H9 (cell line): ENCODE data around the gene MYBPHL. TPM values are rescaled to one million over a fixed set of nuclear protein-coding genes. Genes with fewer than 3 reads are reported as not detected.

Experiments used
- DNase-seq: peaks from one replicate; pipeline ENCODE4 v3.0.0-alpha.2; 2017
- H2AFZ ChIP-seq: one replicate; pipeline ENCODE4 v1.6.1; 2013; ENCODE audit warnings: mild to moderate bottlenecking, low read length, control low read depth, moderate library complexity
- H2AK5ac ChIP-seq: 2 replicates; pipeline ENCODE4 v1.6.1; 2013; ENCODE audit warnings: low read length, control low read depth, mixed read lengths; ENCODE audit not compliant: insufficient read length
- H2BK120ac ChIP-seq: one replicate; pipeline ENCODE4 v1.6.1; 2013; ENCODE audit warnings: low read depth, mild to moderate bottlenecking, low read length, control low read depth, inconsistent platforms; ENCODE audit not compliant: poor library complexity, severe bottlenecking
- H2BK12ac ChIP-seq: 2 replicates; pipeline ENCODE4 v1.6.1; 2013; ENCODE audit warnings: low read length, control low read depth, mixed read lengths, low read depth; ENCODE audit not compliant: insufficient read length
- H2BK15ac ChIP-seq: 2 replicates; pipeline ENCODE4 v1.6.1; 2013; ENCODE audit warnings: low read depth, low read length, control low read depth
- H2BK20ac ChIP-seq: one replicate; pipeline ENCODE4 v1.6.1; 2013; ENCODE audit warnings: low read depth, mild to moderate bottlenecking, low read length, control low read depth, inconsistent platforms; ENCODE audit not compliant: poor library complexity, severe bottlenecking
- H2BK5ac ChIP-seq: 2 replicates; pipeline ENCODE4 v1.6.1; 2013; ENCODE audit warnings: low read length, control low read depth, mixed read lengths; ENCODE audit not compliant: insufficient read length
- H3K14ac ChIP-seq: 2 replicates; pipeline ENCODE4 v1.6.1; 2013; ENCODE audit warnings: low read length, control low read depth; ENCODE audit not compliant: insufficient read depth
- H3K18ac ChIP-seq: 2 replicates; pipeline ENCODE4 v1.6.1; 2013; ENCODE audit warnings: low read depth, mild to moderate bottlenecking, mixed read lengths, low read length, control low read depth; ENCODE audit not compliant: insufficient read length
- H3K23ac ChIP-seq: 2 replicates; pipeline ENCODE4 v1.6.1; 2013; ENCODE audit warnings: low read length, control low read depth, mixed read lengths, low read depth; ENCODE audit not compliant: insufficient read length
- H3K23me2 ChIP-seq: 2 replicates; pipeline ENCODE4 v1.6.1; 2013; ENCODE audit warnings: low read depth, mild to moderate bottlenecking, mixed read lengths, low read length, control low read depth; ENCODE audit not compliant: insufficient read length, poor library complexity, severe bottlenecking
- H3K27ac ChIP-seq: 2 replicates; pipeline ENCODE4 v1.5.1; 2013; ENCODE audit warnings: low read length, control low read depth, mixed read lengths, low read depth; ENCODE audit not compliant: insufficient read length
- H3K27me3 ChIP-seq: 2 replicates; pipeline ENCODE4 v1.6.1; 2013; ENCODE audit warnings: low read length, control low read depth, inconsistent platforms; ENCODE audit not compliant: insufficient read depth
- H3K4ac ChIP-seq: 2 replicates; pipeline ENCODE4 v1.6.1; 2013; ENCODE audit warnings: low read depth, mild to moderate bottlenecking, control low read depth, inconsistent platforms, low read length, moderate library complexity
- H3K4me1 ChIP-seq: 2 replicates; pipeline ENCODE4 v1.6.1; 2013; ENCODE audit warnings: low read length, control low read depth, inconsistent platforms; ENCODE audit not compliant: insufficient read depth
- H3K4me2 ChIP-seq: 2 replicates; pipeline ENCODE4 v1.6.1; 2013; ENCODE audit warnings: low read length, control low read depth, mixed read lengths; ENCODE audit not compliant: insufficient read length, insufficient read depth
- H3K56ac ChIP-seq: 2 replicates; pipeline ENCODE4 v1.6.1; 2013; ENCODE audit warnings: low read depth, mild to moderate bottlenecking, mixed read lengths, low read length, control low read depth; ENCODE audit not compliant: insufficient read length
- H3K79me1 ChIP-seq: 2 replicates; pipeline ENCODE4 v1.6.1; 2013; ENCODE audit warnings: low read depth, mild to moderate bottlenecking, moderate library complexity, low read length, control low read depth, inconsistent platforms; ENCODE audit not compliant: insufficient read depth, poor library complexity, severe bottlenecking
- H3K79me2 ChIP-seq: 2 replicates; pipeline ENCODE4 v1.6.1; 2013; ENCODE audit warnings: low read length, control low read depth, inconsistent platforms; ENCODE audit not compliant: insufficient read depth
- H3K9ac ChIP-seq: 2 replicates; pipeline ENCODE4 v1.6.1; 2013; ENCODE audit warnings: low read length, control low read depth, mixed read lengths; ENCODE audit not compliant: insufficient read length; ENCODE audit errors: extremely low read depth
- H3K9me3 ChIP-seq: one replicate; pipeline ENCODE4 v1.6.1; 2013; ENCODE audit warnings: low read depth, low read length, inconsistent platforms; ENCODE audit not compliant: control insufficient read depth
- H3T11ph ChIP-seq: one replicate; pipeline ENCODE4 v1.6.1; 2013; ENCODE audit warnings: mild to moderate bottlenecking, low read length, control low read depth, inconsistent platforms
- H4K20me1 ChIP-seq: one replicate; pipeline ENCODE4 v1.6.1; 2013; ENCODE audit not compliant: control insufficient read depth, insufficient read length, insufficient read depth
- H4K5ac ChIP-seq: 2 replicates; pipeline ENCODE4 v1.6.1; 2013; ENCODE audit warnings: low read depth, mild to moderate bottlenecking, mixed read lengths, low read length, control low read depth; ENCODE audit not compliant: insufficient read length
- H4K8ac ChIP-seq: replicated peaks from 2 replicates; pipeline ENCODE4 v1.6.1; 2013; ENCODE audit warnings: low read length, control low read depth, mixed read lengths, low read depth; ENCODE audit not compliant: insufficient read length
- H4K91ac ChIP-seq: 2 replicates; pipeline ENCODE4 v1.6.1; 2013; ENCODE audit warnings: low read depth, mild to moderate bottlenecking, moderate library complexity, mixed read lengths, low read length, control low read depth; ENCODE audit not compliant: insufficient read length
- H3K27ac Mint-ChIP-seq, 3 experiments: 2 replicates in 2 of 3; 3 replicates in 1 of 3; pipeline ENCODE4 v1.8.0; 2020 to 2021; ENCODE audit warnings: mixed read lengths in 3 of 3, mild to moderate bottlenecking in 1 of 3, moderate library complexity in 1 of 3
- H3K27me3 Mint-ChIP-seq: 2 replicates; pipeline ENCODE4 v1.8.0; 2021; ENCODE audit warnings: low read depth, mild to moderate bottlenecking, moderate library complexity, mixed read lengths
- H3K36me3 Mint-ChIP-seq, 3 experiments: 2 replicates in 2 of 3; 3 replicates in 1 of 3; pipeline ENCODE4 v1.8.0; 2020 to 2021; ENCODE audit warnings: low read depth in 3 of 3, mixed read lengths in 3 of 3; ENCODE audit not compliant: insufficient read depth in 1 of 3
- H3K4me1 Mint-ChIP-seq, 2 experiments: 2 replicates each; pipeline ENCODE4 v1.8.0; 2020; ENCODE audit warnings: mixed read lengths in 2 of 2
- H3K4me3 Mint-ChIP-seq, 2 experiments: 2 replicates in 1 of 2; 3 replicates in 1 of 2; pipeline ENCODE4 v1.8.0; 2020 to 2021; ENCODE audit warnings: mild to moderate bottlenecking in 2 of 2, mixed read lengths in 2 of 2, moderate library complexity in 1 of 2
- H3K9me3 Mint-ChIP-seq, 2 experiments: 2 replicates in 1 of 2; 3 replicates in 1 of 2; pipeline ENCODE4 v1.8.0; 2020; ENCODE audit warnings: mild to moderate bottlenecking in 2 of 2, mixed read lengths in 2 of 2, moderate library complexity in 1 of 2
- WGBS: extraction: QIAGEN DNeasy Blood & Tissue Kit; methylation state at CpG from one replicate; pipeline ENCODE4 v1.1.7; 2013; ENCODE audit warnings: missing lambda C conversion rate, low lambda C conversion rate, mixed read lengths; ENCODE audit not compliant: insufficient read length; ENCODE audit errors: extremely low coverage; 5-methylcytosine and 5-hydroxymethylcytosine counted together
- total RNA-seq: library from RNA; stranded (reverse); gene quantifications from 2 replicates; pipeline ENCODE4 v1.2.1, GENCODE V29; 2021
- TF ChIP-seq, protein P1 (sequence below): fragments of 200-600 bp; sonication (generic); conservative IDR thresholded peaks from 3 replicates; pipeline ENCODE4 v1.8.0; 2021; ENCODE audit warnings: antibody characterized with exemption, mild to moderate bottlenecking

MYBPHL gene
- total RNA-seq, 1 experiment from 2014 or later = 0.59 TPM

DNA sequence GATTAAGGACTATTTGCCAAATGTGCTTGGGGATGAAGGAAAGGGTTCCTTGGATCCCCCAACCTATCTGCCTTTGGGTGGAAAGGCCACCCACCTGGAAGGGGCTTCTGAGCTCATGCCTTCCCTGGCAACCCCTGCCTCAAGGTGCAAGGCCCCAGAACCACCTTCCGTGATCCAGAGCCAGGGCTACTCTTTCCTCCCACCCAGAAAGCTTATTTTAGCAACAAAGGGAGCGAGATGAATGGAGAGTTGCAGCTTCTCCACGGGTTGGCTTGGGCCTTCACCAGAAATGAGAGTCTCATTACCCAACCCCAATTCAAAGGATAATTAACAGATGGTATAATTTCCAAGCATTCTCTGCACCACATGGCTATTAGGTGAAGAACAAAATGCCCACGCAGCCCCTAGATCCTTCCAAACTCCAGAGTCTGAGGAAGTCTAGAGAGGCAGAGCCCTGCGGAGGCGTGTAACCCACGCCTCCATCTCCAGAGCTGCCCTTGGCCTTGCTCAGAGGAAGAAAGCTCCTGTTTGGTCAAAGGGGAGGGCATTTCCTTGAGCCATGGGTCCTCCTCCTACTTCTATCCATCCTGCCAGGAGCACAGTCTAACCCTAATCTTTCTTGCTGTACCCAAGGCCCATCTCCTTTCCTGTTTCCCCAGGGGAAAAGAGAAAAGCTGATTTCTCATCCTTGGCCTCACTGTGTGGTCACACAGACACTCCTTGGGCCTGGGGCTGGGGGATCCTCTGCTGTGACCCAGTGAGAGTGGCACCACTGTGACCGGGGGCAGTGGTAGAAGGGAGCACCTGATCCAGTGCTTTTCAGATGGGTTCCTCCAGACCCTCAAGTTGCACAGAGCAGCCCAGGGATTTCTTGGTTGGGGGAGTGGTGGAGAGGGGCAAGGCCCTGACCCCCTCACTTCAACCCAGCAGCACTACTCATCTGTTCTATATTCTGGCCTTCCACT is 59.1 kb downstream of the MYBPHL start:
- TF ChIP-seq, protein P1, sequence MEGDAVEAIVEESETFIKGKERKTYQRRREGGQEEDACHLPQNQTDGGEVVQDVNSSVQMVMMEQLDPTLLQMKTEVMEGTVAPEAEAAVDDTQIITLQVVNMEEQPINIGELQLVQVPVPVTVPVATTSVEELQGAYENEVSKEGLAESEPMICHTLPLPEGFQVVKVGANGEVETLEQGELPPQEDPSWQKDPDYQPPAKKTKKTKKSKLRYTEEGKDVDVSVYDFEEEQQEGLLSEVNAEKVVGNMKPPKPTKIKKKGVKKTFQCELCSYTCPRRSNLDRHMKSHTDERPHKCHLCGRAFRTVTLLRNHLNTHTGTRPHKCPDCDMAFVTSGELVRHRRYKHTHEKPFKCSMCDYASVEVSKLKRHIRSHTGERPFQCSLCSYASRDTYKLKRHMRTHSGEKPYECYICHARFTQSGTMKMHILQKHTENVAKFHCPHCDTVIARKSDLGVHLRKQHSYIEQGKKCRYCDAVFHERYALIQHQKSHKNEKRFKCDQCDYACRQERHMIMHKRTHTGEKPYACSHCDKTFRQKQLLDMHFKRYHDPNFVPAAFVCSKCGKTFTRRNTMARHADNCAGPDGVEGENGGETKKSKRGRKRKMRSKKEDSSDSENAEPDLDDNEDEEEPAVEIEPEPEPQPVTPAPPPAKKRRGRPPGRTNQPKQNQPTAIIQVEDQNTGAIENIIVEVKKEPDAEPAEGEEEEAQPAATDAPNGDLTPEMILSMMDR = no peak
- peaks cover 53% of the 10 kb centered on the region for H3K27me3 Mint-ChIP-seq
- Histone ChIP-seq H2BK5ac (no peak overlapping the region), H3K9me3 (no peaks in the 10 kb centered on the region), H2BK12ac (no peak overlapping the region), H3K79me1 (no peaks in the 10 kb centered on the region), H3K14ac (no peak overlapping the region), H3K4ac (no peak overlapping the region), H3K27me3 (peaks cover 4% of the 10 kb centered on the region; the same call in 1 of the 2 replicates), H2AFZ (no peak overlapping the region), H3K4me1 (no peaks in the 10 kb centered on the region), H3K9ac (no peak overlapping the region), H3K56ac (no peak overlapping the region), H3K4me2 (no peak overlapping the region), H2BK120ac (no peak overlapping the region), H2BK20ac (no peak overlapping the region), H4K20me1 (no peaks in the 10 kb centered on the region), H4K5ac (no peak overlapping the region), H3T11ph (no peak overlapping the region), H3K23me2 (no peaks in the 10 kb centered on the region), H3K79me2 (no peaks in the 10 kb centered on the region; the same call in 1 of the 2 replicates), H4K91ac (no peak overlapping the region), H2BK15ac (no peak overlapping the region), H3K27ac (no peak overlapping the region), H2AK5ac (no peak overlapping the region), H3K18ac (no peak overlapping the region), H3K23ac (no peak overlapping the region), H4K8ac (no peak overlapping the region)
- H3K4me3 Mint-ChIP-seq = no peak overlapping the region
- no CpG with 5 or more reads among the region's 8 CpGs for WGBS
- H3K9me3 Mint-ChIP-seq = peaks cover 14 to 21% of the 10 kb centered on the region in 2 experiments
- no peak for DNase-seq
- peaks cover 21 to 25% (median 21%) of the 10 kb centered on the region in 3 experiments for H3K36me3 Mint-ChIP-seq
- H3K27ac Mint-ChIP-seq = no peak overlapping the region
- peaks cover 16 to 17% of the 10 kb centered on the region in 2 experiments for H3K4me1 Mint-ChIP-seq
